Epidermal melanocyte (primary cell): ENCODE data around the gene ARHGEF40.

ENCODE experiments used
- DNase-seq: peaks from one replicate; pipeline ENCODE4 v3.0.0; 2011; ENCODE audit warnings: low spot score; ENCODE audit not compliant: insufficient read length

Gene ARHGEF40

DNA sequence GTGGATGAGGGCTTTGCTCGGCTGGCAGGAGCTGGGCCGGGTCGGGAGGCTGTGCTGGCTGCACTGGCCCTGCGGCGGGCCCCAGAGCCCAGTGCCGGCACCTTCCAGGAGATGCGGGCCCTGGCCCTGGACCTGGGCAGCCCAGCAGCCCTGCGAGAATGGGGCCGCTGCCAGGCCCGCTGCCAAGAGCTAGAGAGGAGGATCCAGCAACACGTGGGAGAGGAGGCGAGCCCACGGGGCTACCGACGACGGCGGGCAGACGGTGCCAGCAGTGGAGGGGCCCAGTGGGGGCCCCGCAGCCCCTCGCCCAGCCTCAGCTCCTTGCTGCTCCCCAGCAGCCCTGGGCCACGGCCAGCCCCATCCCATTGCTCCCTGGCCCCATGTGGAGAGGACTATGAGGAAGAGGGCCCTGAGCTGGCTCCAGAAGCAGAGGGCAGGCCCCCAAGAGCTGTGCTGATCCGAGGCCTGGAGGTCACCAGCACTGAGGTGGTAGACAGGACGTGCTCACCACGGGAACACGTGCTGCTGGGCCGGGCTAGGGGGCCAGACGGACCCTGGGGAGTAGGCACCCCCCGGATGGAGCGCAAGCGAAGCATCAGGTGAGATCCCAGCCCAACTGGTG is 11.5 kb downstream of the ARHGEF40 start:
- DNase-seq: no peak

DNA sequence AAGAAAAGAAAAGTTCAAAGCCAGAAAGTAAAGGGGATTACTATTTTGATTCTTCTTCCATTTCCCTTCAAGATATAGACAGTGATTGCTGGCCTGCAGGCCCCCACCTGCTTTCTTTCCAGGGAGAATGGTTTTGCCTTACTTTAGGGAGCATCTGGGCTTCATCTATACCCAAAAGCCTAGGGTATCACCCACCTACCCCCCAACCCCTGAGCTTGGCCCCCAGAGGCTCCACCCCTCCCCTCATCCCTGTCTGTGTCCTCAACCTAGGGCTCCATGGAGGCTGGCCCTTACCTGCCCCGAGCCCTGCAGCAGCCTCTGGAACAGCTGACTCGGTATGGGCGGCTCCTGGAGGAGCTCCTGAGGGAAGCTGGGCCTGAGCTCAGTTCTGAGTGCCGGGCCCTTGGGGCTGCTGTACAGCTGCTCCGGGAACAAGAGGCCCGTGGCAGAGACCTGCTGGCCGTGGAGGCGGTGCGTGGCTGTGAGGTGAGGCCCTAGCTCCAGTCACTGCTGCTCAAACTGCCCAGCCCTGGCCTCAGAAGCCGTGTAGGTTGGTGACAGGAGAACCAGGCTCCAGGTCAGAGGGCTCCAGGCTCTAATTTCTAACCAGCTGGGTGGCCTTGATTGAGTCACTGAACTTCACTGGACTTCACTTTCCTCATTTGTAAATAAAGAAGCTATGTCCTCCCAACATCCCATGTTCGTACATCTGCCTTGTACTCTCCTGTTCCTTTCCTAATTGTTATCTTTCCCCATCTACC is 13.6 kb downstream of the ARHGEF40 start:
- DNase-seq: no peak

DNA sequence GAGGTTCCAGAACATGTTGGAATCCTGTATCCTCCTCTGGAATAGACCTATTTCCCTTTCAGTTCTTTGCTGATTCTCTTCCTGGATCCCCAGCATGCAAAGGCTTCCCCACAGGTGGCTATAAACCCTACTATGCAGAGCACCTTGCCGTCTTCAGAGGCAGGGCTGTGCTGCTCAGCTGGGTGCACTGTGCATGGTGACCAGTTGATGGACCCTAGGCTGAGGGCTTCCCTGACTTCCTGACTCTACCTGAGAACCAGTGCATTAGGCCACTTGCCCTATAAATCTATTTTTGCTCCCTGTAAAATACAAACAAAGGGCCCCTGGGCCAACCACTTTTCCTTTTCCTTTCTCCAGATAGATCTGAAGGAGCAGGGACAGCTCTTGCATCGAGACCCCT is 14.3 kb downstream of the ARHGEF40 start:
- DNase-seq: no peak

DNA sequence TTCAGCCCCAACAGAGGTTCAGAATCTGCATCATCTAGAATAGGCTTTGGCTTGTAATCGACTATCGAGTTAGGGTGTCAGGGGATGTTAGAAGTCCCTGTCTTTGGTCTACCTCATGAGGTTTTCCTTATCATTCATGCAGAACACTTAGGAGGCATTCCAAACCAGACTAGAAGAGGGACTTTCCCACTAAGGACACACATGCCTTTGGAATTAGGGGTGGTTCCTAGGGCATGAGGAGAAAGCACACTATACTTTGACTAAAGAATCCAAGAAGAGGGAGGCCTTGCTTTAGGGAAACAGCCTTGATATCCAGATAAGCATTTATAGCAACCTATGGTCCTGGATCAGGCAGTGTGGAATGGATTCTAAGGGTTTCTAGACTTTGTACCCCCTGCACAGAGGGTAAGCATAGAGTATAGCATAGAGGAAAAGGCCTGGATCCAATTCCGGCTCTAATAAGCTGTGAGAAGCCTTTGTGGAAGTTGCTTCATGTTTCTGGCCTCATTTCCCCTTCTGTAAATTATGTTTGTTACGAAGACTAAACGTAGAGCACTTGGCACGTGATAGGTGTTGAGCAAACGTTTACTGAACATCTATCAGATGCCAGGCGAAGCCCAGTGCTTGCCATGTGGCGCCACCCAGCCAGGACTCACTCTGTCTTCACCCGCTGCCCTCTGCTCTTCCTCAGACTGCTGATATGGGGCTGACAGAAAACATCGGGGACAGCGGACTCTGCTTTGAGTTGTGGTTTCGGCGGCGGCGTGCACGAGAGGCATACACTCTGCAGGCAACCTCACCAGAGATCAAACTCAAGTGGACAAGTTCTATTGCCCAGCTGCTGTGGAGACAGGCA is 15.1 kb downstream of the ARHGEF40 start:
- no peak for DNase-seq

DNA sequence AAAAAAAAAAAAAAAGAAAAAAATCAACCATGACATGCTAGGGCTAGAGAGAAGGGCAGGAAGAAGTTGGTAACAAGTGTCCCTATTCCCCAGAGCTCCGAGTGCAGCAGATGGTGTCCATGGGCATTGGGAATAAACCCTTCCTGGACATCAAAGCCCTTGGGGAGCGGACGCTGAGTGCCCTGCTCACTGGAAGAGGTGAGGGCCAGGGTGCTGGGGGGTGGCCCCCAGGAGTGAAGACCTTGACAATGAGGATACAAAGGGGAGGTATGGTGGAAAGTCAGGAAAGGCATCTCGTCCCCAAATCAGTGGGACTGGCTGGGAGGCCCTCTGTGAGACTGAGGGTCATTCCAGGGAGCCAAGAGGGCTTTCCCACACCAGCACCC is 16.8 kb downstream of the ARHGEF40 start:
- DNase-seq: no peak

DNA sequence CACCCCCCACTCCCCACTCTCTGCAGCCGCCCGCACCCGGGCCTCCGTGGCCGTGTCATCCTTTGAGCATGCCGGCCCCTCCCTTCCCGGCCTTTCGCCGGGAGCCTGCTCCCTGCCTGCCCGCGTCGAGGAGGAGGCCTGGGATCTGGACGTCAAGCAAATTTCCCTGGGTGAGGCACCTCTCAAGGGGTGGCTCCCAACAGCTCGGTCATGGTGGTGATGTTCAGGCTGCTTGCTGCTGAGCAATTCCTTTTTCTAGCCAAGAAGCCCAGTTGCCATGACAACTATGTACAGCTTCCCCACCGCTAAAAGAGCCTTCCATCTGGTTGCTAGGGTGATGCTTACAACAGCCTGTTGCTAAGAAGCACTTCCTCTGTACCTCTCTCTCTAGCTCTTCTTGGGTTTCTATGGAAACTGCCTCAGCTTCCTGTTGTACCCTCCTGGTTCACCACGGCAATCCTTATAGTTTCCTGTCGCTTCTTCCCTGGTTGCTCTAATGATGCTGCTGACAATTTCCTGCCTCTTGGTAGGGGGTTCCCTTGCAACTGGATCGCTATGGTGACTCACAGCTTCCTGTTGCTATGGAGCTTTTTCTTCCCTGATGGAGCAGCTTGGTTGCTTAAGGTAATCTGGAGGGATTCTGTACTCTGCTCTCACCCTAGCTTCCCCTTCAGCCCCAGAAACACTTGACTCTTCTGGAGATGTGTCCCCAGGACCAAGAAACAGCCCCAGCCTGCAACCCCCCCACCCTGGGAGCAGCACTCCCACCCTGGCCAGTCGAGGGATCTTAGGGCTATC is 17.4 kb downstream of the ARHGEF40 start:
- no peak for DNase-seq

DNA sequence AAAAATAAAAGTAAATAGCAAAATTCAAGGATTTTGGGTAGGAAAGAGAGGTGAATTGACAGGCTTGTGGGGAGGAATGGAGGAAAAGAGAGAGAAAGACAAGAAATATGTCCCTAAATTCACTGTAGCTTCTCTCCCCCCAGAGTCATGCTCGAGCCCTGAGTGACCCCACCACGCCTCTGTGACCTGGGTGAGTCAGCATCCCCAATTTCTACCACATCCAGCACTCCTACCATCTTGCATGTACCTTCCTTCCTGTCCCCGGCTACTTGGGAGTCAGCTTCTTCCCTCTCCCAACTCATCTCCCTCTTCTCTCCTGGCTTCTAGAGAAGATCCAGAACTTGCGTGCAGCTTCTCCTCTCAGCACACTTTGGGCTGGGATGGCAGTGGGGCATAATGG is 18.6 kb downstream of the ARHGEF40 start:
- DNase-seq: no peak

DNA sequence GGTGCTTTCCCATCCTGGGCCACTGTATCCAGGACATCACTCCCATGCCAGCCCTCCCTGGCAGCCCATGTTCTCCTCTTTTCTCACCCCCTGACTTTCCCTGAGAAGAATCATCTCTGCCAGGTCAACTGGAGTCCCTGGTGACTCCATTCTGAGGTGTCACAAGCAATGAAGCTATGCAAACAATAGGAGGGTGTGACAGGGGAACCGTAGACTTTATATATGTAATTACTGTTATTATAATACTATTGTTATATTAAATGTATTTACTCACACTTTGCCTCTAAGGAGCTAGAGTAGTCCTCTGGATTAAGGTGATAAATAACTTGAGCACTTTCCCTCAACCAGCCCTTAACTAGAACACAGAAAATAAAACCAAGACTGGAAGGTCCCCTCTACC is 19.2 kb downstream of the ARHGEF40 start:
- no peak for DNase-seq

DNA sequence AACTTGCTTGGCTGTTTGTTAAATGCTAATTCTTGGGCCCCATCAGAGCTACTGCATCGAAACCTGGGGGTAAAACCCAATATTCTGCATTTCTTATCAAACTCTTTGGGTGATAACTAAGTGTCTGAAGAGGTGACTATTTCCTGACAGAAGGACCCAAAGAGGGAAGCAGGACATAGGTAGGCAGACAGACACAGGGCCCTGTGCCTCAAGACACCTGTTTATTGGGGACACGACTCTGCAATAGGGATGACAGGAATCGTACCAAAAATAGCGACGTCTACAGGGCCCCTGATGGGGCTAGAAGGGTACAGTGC is 19.7 kb downstream of the ARHGEF40 start:
- no peak for DNase-seq

DNA sequence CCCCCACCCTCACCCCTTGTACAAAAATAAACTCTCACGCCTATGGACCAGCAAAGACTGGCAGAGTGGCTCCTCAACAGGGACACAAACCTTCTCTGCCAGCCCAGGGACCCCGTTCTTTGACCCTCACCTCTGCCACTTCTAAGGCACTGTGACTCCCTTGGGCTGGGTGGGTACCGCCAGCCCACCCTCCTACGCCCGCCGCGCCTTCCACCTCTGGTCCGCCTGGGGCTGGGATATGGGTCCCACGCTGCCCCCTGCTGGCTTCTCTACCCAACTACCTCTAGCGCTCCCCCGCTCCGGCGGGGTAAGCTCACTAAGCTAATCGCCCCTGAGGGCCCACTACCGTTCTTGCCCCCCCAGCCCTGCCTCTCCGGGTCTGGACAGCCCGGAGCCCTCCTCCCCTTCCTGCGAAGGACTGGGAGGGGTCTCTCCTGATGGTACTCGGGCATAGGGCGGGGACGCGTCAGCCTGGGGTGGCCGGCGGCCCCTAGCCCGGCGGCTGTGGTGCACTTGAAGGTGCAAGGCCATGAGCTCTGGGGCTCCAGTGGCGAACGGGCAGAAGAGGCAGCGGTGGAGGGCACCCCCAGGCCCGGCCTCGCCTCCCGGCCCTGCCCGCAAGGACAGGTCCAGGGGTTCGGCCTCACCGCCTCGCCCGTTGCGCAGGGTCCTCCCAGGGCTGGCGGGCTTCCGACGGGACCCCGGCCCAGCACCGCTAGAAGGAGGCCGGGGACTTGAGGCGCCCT is 20.3 kb downstream of the ARHGEF40 start:
- DNase-seq: no peak

DNA sequence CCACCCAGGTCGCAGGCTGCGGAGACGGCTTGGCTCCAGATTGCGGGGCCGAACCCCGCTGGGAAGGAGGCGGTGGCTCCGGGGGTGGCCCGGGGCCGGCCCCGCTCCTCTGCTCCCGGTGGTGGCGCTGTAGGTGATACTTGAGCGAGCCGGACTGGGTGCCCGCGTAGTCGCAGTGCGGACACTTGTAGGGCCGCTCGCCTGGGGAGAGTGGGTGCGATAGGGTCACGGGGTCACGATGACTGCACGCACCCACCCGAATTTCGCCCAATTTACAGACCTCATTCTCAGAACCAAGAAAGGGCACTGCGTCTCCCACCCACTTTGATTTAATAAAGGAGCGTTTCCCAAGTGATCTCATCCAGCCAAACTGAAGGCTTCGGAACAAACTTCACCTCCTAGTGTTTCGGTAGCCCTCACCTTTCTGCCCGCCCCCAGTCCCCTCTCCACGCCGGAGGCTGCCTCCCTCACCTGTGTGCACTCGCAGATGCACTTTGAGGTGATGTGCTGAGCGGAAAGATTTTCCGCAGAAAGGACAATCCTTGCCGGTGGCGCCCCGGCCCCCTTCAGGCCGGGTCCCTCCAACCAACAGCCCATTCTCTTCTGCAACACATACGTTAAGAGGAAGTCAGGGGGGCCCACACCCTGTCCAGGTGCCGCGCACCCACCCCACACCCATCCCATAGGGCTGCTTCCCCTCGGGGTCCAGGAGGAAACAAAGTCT is 21.0 kb downstream of the ARHGEF40 start:
- no peak for DNase-seq

DNA sequence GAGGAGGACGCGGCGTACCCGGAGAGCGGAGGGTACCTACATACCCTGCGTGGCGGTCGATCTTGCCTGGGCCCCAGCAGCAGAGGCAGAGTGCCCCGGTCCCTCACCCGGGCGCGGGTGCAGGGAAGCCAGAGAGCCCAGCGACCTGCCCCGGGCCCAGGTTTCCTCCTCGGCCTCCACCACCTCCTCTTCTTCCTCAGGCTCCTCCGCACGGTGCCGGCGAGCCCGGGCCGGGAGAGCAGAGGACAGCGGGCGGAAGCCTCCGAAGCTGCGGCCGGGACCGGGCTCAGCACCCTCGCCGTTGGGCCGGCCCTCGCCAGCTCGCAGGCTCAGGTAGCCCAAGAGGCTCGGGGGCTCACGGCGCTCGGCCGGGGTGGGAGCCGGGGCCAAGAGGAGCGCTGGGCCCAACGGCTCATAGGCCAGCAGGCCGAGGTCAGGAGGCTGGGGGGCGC is 21.7 kb downstream of the ARHGEF40 start:
- DNase-seq: no peak

DNA sequence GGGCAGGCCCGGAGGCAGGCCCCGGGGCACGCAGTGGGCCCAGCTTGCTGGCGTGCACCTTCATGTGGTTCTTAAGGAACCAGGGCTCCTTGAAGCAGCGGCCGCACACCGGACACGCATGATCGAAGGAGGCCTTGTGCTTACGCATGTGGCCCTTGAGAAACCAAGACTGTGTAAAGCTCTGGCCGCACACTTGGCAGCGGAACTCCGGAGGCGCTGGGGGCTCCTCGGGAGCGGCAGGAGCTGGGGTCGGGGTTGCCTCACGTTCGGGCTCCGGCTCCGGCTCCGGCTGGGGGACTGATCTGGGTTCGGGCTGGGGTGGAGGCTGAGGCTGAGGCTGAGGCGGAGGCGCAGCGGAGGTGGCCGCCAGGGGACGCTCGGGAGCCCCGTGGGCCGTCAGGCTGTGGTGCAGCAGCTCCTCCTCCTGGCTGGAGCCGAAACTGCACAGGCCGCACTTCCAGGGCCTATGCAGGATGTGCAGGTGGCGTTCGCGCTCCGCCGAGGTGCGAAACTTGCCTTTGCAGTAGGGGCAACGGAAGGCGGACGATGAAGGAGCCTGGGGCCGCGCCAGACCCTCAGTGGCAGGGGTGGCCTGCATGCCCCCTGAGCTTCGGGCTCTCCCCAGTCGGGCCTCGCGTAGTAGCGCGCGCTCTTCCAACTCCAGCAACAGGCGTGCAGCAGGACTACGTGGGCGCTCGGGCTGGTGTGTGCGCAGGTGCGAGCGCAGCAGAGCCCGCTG is 22.3 kb downstream of the ARHGEF40 start:
- peak; percentile 94 for DNase-seq

DNA sequence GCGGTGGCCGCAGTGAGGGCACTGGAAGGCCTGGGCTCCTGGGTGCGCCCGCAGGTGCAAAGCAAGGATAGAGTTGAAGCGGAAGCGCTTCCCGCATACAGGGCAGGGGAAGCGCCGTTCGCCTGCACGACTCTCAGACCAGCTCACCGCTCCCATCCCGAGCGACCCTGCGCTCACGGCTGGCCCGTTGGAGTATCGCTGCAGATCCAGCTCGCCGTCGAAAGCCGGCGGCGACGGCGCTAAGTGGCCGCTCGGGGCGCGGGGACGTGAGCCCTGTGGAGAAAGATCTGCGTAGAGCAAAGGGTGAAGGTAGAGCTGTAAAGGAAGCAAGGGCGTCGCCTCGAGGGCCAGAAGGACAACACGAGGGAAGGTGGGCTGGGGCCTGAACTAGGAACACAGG is 22.9 kb downstream of the ARHGEF40 start:
- DNase-seq: no peak

DNA sequence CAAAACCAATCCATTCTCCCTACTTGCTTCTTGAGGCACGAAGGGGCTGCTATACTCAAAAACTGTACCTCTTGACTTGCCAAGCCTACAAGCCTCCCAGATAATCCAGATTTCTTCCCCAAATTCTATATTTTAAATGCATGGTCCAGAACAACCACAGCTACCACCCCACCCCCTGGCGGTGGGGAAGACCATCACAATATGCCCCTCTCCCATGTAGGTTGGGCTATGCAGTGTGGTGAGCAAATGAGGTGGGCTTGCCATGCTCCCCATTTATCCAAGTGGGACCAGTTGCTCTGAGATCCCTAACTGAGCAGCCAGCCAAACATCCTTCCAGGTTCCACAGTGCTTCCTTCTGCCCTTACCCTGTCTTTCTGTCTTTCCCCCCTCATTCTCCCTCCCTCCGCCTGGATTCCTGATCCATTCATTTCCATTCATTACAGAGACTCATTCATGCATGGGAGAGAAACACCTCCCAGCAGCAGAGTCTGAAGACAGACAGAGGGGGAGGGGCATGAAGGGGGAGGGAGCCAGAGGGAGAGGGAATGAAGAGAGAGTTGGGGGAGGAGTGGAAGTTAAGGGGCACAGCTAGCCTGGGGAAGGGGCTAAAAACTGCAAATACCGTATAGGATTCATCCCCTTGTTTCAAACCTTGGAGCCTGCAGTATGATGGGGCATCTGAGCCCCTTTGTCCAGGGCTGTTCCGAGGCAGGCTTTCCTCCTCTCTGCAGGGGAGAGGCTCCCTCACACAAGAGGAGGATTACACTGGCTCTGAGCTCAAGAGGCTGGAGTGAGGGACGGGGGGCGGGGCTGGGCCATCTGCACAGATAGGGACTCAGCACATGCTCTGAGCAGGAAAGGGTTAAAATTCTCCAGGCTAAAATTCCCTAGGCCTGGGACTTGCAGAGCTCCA is 23.9 kb downstream of the ARHGEF40 start:
- DNase-seq: peak; percentile 75

DNA sequence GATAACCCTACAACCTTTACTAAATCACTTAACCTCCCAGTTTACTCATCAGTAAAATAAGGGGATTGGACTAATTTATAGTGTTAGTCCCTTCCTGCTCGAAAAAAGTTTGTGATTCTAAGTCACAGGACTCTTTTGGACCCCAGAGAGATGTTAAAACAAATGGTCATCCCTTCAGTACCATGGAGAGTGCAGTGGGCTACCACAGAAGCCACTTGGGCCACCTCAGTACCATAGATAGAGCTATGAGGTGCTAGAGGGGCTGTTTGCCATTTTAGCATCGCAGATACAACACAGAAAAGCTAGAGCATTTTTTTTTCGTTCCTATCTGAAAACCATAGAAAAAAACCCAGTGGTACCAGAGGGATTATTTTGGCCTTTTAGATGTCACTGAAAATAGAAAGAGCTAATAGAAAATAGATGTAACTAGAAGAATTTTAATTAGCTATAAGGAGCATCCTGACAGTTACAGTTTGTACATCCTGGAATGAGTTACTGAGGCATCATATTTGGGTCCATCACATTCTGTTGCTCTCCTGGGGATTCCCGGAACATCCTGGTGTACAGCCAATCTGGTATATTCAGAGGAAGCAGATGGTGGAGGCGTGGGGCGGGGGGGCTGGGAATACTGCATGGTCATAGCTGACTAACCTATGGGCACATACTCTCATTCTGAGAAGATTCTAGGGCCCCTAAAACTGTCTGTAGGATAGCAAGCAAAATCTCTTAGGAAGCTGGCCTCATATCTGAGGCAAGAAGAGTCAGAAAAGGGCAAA is 25.5 kb downstream of the ARHGEF40 start:
- DNase-seq: no peak

DNA sequence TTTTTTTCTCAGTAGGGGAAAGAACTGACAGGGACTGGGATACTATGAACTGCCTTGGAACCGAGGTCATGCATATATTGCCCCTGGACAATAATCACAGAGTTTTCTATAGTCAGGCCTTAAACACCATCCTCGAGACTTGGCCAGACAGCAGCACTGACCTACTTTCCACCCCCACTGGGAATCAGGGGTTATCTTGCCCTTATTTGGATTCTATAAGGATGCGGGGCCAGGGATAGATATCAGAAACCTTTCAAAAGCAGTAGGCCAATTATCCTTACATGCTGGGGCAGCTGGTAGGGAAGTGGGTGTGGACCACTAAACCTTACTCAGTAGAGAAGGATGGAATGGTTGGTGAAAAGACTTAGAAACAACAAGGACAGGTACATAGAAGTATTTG is 26.3 kb downstream of the ARHGEF40 start:
- no peak for DNase-seq
